ENCODE measurements around the gene KCNT1. TPM values are rescaled to one million over a fixed set of nuclear protein-coding genes. Genes with fewer than 3 reads are reported as not detected.
"Not testable (repeated sequence)": the region's sequence is repeated elsewhere in the genome, so short reads cannot be mapped to it uniquely, and the experiment has no call there.

The KCNT1 gene
- polyA plus RNA-seq, 1 donor (not counting 4 experiments of a cell fraction or from before 2014, with no cell fraction given), result not detected

- no peaks in the 10 kb centered on the region for H3K27me3 ChIP-seq (ENCODE audit: control insufficient read depth, extremely low read depth, insufficient read depth, low read length)
- dilution Hi-C loops (cut with MboI; ENCODE audit: extremely low pct_ligation_motif_present, low sequenced_read_pairs), result no loop called here
- no peak for DNase-seq (ENCODE audit: low read depth, low spot score)
- H2AFZ ChIP-seq (ENCODE audit: control insufficient read depth, low read length), result no peak overlapping the region
- TF ChIP-seq CTCF (optimal IDR thresholded peaks at IDR 0.05 in 1 of 3, IDR thresholded peaks at IDR 0.05 in 1 of 3, conservative IDR thresholded peaks at IDR 0.05 in 1 of 3; ENCODE audit: extremely low read depth in 1 of 3, insufficient read depth in 2 of 3, low read length in 3 of 3) (no peak), EZH2 (IDR thresholded peaks at IDR 0.05; ENCODE audit: low read length) (no peak)
- H3K79me2 ChIP-seq (ENCODE audit: control insufficient read depth, insufficient read depth, low read length), result no peaks in the 10 kb centered on the region
- no peaks in the 10 kb centered on the region for H3K9me1 ChIP-seq (ENCODE audit: control insufficient read depth, extremely low read depth, insufficient read depth, low read length)
- no peaks in the 10 kb centered on the region for H3K9me3 ChIP-seq (ENCODE audit: control insufficient read depth, low read depth, low read length)
- H4K20me1 ChIP-seq (ENCODE audit: control insufficient read depth, extremely low read depth, insufficient read depth, low read length), result no peaks in the 10 kb centered on the region
- no peaks in the 10 kb centered on the region for H3K4me1 ChIP-seq (ENCODE audit: control insufficient read depth, extremely low read depth, insufficient read depth, low read length)
- H3K4me2 ChIP-seq (ENCODE audit: control insufficient read depth, extremely low read depth, insufficient read depth, low read depth, low read length), result no peak overlapping the region
- no peaks in the 10 kb centered on the region for H3K36me3 ChIP-seq (ENCODE audit: control insufficient read depth in 2 of 2, extremely low read depth in 1 of 2, insufficient read depth in 2 of 2, low read length in 2 of 2)
- no peak overlapping the region for H3K4me3 ChIP-seq (ENCODE audit: control insufficient read depth in 2 of 3, extremely low read depth in 1 of 3, insufficient read depth in 2 of 3, low read depth in 1 of 3, low read length in 3 of 3)
- FAIRE-seq, result no peak
- no peak overlapping the region for H3K27ac ChIP-seq (ENCODE audit: control insufficient read depth, insufficient read depth, low read length)
- H3K9ac ChIP-seq (ENCODE audit: control insufficient read depth, extremely low read depth, insufficient read depth, low read length), result no peak overlapping the region
These were observed 30.4 kb upstream of the KCNT1 start for GRCh38 chr9:135671591-135672041.

- H3K9me3 ChIP-seq (ENCODE audit: control insufficient read depth, low read depth, low read length); H3K4me3 ChIP-seq (ENCODE audit: control insufficient read depth in 2 of 3, extremely low read depth in 1 of 3, insufficient read depth in 2 of 3, low read depth in 1 of 3, low read length in 3 of 3); H3K4me1 ChIP-seq (ENCODE audit: control insufficient read depth, extremely low read depth, insufficient read depth, low read length); H3K27ac ChIP-seq (ENCODE audit: control insufficient read depth, insufficient read depth, low read length); H2AFZ ChIP-seq (ENCODE audit: control insufficient read depth, low read length); dilution Hi-C loops (cut with MboI; ENCODE audit: extremely low pct_ligation_motif_present, low sequenced_read_pairs); H4K20me1 ChIP-seq (ENCODE audit: control insufficient read depth, extremely low read depth, insufficient read depth, low read length); DNase-seq (ENCODE audit: low read depth, low spot score); H3K27me3 ChIP-seq (ENCODE audit: control insufficient read depth, extremely low read depth, insufficient read depth, low read length); H3K36me3 ChIP-seq (ENCODE audit: control insufficient read depth in 2 of 2, extremely low read depth in 1 of 2, insufficient read depth in 2 of 2, low read length in 2 of 2); H3K9ac ChIP-seq (ENCODE audit: control insufficient read depth, extremely low read depth, insufficient read depth, low read length); FAIRE-seq; H3K79me2 ChIP-seq (ENCODE audit: control insufficient read depth, insufficient read depth, low read length); H3K9me1 ChIP-seq (ENCODE audit: control insufficient read depth, extremely low read depth, insufficient read depth, low read length); H3K4me2 ChIP-seq (ENCODE audit: control insufficient read depth, extremely low read depth, insufficient read depth, low read depth, low read length): not testable (repeated sequence)
These were observed 29.2 kb upstream of the KCNT1 start for GRCh38 chr9:135672786-135673185.

GRCh38 chr9:135673941-135674340 lies 28.0 kb upstream of the KCNT1 start:
- no peak for DNase-seq (ENCODE audit: low read depth, low spot score)
- Histone ChIP-seq H3K9me1 (ENCODE audit: control insufficient read depth, extremely low read depth, insufficient read depth, low read length) (no peaks in the 10 kb centered on the region), H4K20me1 (ENCODE audit: control insufficient read depth, extremely low read depth, insufficient read depth, low read length) (no peaks in the 10 kb centered on the region)

More at GRCh38 chr9:135673941-135674340, 28.0 kb upstream of the KCNT1 start:
- dilution Hi-C loops (cut with MboI; ENCODE audit: extremely low pct_ligation_motif_present, low sequenced_read_pairs), result no loop called here
- no peaks in the 10 kb centered on the region for H3K36me3 ChIP-seq (ENCODE audit: control insufficient read depth in 2 of 2, extremely low read depth in 1 of 2, insufficient read depth in 2 of 2, low read length in 2 of 2)
- TF ChIP-seq CTCF (optimal IDR thresholded peaks at IDR 0.05 in 1 of 3, IDR thresholded peaks at IDR 0.05 in 1 of 3, conservative IDR thresholded peaks at IDR 0.05 in 1 of 3; ENCODE audit: extremely low read depth in 1 of 3, insufficient read depth in 2 of 3, low read length in 3 of 3) (no peak), EZH2 (IDR thresholded peaks at IDR 0.05; ENCODE audit: low read length) (no peak)
- no peaks in the 10 kb centered on the region for H3K79me2 ChIP-seq (ENCODE audit: control insufficient read depth, insufficient read depth, low read length)
- H3K4me1 ChIP-seq (ENCODE audit: control insufficient read depth, extremely low read depth, insufficient read depth, low read length), result no peaks in the 10 kb centered on the region
- no peaks in the 10 kb centered on the region for H3K9me3 ChIP-seq (ENCODE audit: control insufficient read depth, low read depth, low read length)
- H2AFZ ChIP-seq (ENCODE audit: control insufficient read depth, low read length), result no peak overlapping the region
- H3K4me3 ChIP-seq (ENCODE audit: control insufficient read depth in 2 of 3, extremely low read depth in 1 of 3, insufficient read depth in 2 of 3, low read depth in 1 of 3, low read length in 3 of 3), result no peak overlapping the region
- FAIRE-seq, result no peak
- H3K4me2 ChIP-seq (ENCODE audit: control insufficient read depth, extremely low read depth, insufficient read depth, low read depth, low read length), result no peak overlapping the region
- no peak overlapping the region for H3K27ac ChIP-seq (ENCODE audit: control insufficient read depth, insufficient read depth, low read length)
- H3K9ac ChIP-seq (ENCODE audit: control insufficient read depth, extremely low read depth, insufficient read depth, low read length), result no peak overlapping the region
- no peaks in the 10 kb centered on the region for H3K27me3 ChIP-seq (ENCODE audit: control insufficient read depth, extremely low read depth, insufficient read depth, low read length)

Data from keratinocyte (primary cell).